ENCODE results near the gene C4orf50.

C4orf50 gene

GRCh38 chr4:5992828-5993321 is 25.4 kb downstream of the C4orf50 start:
- DNase-seq (ENCODE audit: low read depth in 3 of 3) = no peak

- no peak for DNase-seq (ENCODE audit: low read depth in 3 of 3)
These were observed 25.9 kb downstream of the C4orf50 start for GRCh38 chr4:5992171-5992827.

GRCh38 chr4:5991405-5991804 is 26.8 kb downstream of the C4orf50 start:
- no peak for DNase-seq (ENCODE audit: low read depth in 3 of 3)

DNA sequence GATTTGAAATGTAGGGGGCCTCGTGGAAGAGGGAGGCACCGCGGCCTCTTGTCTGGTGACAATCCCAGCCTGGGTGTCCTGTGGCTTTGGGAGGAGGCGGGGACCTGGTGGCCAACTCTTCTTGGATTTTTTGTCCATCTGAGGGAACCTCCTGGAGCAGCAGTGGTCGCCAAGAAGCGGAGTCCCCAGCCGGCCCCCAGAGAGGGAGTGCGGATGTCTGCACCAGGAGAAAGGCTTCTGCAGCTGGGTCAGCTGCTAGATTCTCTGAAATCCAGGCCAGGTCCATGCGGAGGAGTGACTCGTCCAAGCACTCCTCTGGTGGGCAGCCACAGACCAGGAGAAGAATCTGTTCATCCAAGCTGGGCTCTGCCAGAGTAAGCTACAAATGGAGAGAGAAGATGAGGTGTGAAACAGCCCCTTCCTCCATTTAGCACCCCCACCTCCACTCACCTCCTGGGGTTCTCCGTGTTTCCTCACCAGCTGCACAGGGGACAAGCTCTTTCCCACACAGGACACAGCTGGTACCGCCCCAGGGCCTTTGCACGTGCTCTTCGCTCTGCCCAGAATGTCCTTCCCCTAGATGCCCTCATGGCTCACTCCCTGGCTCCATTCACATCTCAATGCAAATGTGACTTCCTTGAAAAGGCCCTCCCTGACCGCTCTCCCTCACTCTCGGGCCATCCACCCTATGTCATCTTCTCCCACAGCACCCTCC is 27.6 kb downstream of the C4orf50 start:
- no peak for DNase-seq (ENCODE audit: low read depth in 3 of 3)

DNA sequence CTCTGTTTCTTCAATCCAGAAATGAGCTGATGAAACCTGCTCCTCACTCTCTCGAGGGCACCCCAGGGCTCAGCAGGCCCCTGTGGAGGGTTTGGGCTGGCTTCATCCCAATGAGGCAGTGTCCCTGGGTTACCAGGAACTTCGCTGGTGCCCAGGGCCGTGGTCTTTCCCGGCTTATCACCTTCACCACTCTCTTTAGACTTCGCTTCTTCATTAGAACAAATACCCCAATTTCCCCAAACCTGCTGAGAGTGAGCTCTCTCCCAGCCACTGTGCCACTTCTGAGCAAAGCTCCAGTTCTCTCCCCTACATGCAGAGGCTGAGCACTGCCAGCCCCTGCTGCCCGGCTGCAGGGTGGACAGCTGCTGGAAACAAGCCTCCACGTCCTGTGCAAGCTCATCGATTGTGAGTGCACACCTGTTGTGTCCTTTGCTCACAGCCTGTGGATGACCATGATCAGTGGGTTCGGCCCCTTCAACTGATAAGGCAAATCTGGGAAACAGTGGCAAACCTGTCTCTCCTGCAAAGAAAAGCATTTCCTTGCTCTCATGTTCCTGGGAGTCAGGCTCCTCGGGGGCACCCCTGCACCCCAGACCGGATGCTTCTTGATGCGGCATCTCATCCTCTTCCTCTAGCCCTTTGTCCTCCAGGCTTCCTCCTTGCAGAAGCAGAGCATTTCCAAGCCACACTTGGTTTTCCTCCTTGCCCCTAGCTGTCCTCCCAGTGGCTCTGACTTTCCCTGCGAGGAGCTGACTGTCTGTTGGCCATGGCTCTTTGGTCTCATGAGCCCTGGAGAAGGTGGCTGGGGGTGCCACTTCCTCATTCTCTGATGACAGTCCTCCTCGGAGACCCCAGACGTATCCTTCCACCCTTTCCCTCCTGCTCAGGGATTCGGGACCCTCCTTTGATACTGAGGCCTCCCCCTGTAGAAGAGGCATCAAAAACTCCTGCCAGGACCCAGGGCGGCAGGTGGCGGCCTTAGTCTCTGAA is 28.7 kb downstream of the C4orf50 start:
- no peak for DNase-seq (ENCODE audit: low read depth in 3 of 3)

GRCh38 chr4:5988086-5988845 is 30.0 kb downstream of the C4orf50 start:
- DNase-seq (ENCODE audit: low read depth in 3 of 3) = no peak

DNA sequence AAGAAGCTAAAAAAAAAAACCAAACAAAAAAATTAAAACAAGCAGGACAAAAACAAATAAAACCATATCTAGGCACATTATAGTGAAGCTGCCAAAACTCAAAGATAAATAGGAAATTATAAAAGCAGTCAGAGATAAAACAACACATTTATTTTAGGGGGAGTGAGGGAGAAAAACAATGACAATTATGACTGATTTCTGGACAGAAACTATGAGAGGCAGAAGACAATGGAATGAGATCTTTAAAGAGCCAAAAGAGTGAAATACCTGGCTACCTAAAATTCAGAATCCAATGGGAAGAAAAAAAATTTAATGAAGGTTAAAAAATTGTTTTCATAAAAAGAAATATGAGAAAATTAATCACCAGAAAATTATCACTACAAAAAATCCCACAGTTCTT is 33.4 kb downstream of the C4orf50 start:
- no peak for DNase-seq (ENCODE audit: low read depth in 3 of 3)

- DNase-seq (ENCODE audit: low read depth in 3 of 3) = no peak
These were observed 35.9 kb downstream of the C4orf50 start for GRCh38 chr4:5982156-5982973.

DNA sequence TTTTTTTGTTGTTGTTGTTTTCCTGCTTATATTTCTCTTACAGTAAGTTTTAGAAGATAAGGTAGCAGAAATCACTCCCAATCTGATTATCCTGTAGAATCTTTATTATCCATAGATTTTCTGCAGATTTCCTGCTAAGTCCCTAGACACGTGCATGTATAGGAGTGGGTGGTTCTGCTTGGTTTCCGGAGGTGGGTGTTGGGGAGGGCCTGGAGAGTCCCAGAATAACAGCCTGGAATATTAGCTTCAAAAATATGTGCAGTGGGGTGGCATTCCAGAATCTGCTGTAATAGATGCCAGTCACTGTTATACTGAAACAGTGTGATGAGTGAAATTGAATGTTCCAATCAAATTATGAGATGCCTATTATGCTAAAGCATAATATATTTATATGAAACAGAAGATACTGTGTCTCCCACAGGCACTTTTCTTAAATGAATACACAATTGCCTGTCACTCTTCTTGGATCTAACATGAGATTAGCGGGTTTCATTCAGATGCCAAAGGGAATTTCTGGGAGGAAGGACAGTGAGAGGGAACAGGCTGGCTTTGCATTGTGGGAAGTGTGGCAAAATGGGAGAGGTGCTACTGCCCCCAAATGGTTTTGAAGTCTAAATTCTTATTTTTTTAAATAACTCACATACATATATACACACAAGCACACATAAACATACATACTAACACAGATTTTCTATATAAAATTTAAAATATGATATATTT is 37.6 kb downstream of the C4orf50 start:
- no peak for DNase-seq (ENCODE audit: low read depth in 3 of 3)

GRCh38 chr4:5979981-5980380 is 38.2 kb downstream of the C4orf50 start:
- no peak for DNase-seq (ENCODE audit: low read depth in 3 of 3)

- DNase-seq (ENCODE audit: low read depth in 3 of 3) = no peak
These were observed 41.3 kb downstream of the C4orf50 start for GRCh38 chr4:5976921-5977320.

GRCh38 chr4:5976431-5976830 is 41.8 kb downstream of the C4orf50 start:
- no peak for DNase-seq (ENCODE audit: low read depth in 3 of 3)

GRCh38 chr4:5974321-5974720 is 43.9 kb downstream of the C4orf50 start:
- no peak for DNase-seq (ENCODE audit: low read depth in 3 of 3)

DNA sequence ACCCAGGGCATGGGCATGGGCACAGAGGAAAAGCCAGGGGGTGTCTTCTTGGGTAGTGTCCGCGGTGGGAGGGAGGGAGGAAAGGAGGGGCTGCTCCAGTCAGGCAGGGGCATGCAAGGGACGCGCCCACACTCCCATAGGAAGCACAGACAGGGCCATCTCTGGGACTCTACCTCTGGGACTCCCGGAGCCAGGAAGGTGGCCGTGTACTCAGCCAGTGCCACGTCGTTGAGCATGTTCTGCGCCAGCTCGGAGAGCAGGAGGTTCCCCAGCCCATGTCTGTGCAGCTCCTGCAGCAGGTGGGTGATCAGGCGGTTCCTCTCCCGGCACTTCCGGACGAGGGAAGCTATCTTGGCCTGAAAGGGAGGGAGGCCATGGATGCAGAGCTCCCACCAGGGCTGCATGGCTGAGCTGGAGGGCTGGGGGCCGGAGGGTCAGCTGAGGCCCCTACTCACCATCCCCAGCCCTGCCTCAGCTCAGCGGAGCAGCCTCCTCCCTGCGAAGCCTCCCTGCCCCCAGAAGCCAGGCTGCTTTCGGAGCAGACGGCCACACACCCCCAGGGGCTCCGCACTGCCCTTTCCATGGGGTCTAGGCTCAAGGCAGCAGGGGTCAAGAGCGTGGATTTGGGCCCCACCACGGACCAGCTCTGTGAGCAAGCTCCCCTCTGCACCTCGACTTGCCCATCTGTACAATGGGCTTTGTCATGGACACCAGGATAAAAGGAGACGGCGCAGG is 44.6 kb downstream of the C4orf50 start:
- no peak for DNase-seq (ENCODE audit: low read depth in 3 of 3)

- DNase-seq (ENCODE audit: low read depth in 3 of 3) = no peak
These were observed 45.2 kb downstream of the C4orf50 start for GRCh38 chr4:5973033-5973432.

- no peak for DNase-seq (ENCODE audit: low read depth in 3 of 3)
These were observed 45.7 kb downstream of the C4orf50 start for GRCh38 chr4:5972571-5972970.

GRCh38 chr4:5971078-5971450 is 47.2 kb downstream of the C4orf50 start:
- no peak for DNase-seq (ENCODE audit: low read depth in 3 of 3)

DNA sequence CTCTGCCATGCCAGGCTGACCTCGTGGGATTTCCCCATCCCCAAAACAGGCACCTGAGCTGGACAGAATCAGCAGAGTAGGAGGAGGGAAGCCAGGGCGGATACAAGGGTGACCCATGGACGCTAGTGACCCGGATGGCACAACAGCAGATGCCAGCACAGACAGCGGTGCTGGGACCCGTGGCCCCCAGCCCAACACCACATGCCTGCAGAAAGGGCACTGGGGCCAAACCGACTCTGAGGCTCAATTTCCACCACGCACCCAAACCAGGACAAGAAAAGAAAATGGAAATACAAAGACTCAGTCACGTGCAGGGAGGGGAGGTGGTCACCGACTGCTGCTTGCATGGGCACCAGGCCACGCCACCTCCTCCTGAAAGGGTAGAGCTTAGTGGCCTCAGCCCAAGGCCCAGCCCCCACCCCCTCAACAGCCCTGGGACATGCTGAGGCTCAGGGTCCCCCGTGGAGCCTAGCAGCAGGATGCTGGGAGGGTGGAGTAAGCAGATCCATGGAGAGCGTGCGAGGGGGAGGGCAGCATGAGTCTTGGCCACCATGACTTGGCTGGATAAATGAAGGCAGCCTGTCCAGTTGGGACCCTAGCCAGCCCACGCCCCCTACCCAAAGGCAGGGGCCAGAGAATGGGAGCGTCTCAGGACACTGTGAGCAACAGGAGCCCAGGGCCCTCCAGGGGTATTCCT is 47.7 kb downstream of the C4orf50 start:
- DNase-seq (ENCODE audit: low read depth in 3 of 3) = no peak

GRCh38 chr4:5969777-5970176 is 48.5 kb downstream of the C4orf50 start:
- DNase-seq (ENCODE audit: low read depth in 3 of 3) = no peak

Measured in stimulated activated CD4-positive, alpha-beta T cell treated with anti-CD3 and anti-CD28 coated beads, TNF-alpha, amount 100 ng/mL, for 24 hours (primary cell).